OCI-LY3 (cell line): Measurements from ENCODE around the gene CRISP1.

Experiments used
- CTCF ChIP-seq: fragments of 200-600, 300-600 bp; sonication (generic); IDR thresholded peaks from 2 replicates; pipeline ENCODE4 v1.5.1; 2014; ENCODE audit warnings: antibody characterized with exemption, low read length, low read depth
- EZH2phosphoT487 ChIP-seq: fragments of 200-600 bp; shearing (Covaris generic); IDR thresholded peaks from 2 replicates; pipeline ENCODE4 v1.6.1; 2018; ENCODE audit warnings: antibody characterized with exemption, mixed run types, low read depth

GRCh38 chr6:49909563-49909962 lies 43.2 kb upstream of the CRISP1 start:
- TF ChIP-seq CTCF (no peak), EZH2phosphoT487 (no peak)
